ENCODE results near the gene CPSF2. TPM values are rescaled to one million over a fixed set of nuclear protein-coding genes. Genes with fewer than 3 reads are reported as not detected.

The CPSF2 gene
- total RNA-seq, 4 donors from 2014 or later: 13.0 to 39.6 (median 32.3) TPM

GRCh38 chr14:92108345-92109254 lies 13.2 kb upstream of the CPSF2 start:
- TF ChIP-seq EP300 (IDR thresholded peaks at IDR 0.05): no peak
- Histone ChIP-seq H3K36me3 (no peaks in the 10 kb centered on the region), H3K27me3 (no peaks in the 10 kb centered on the region), H3K9me3 (no peaks in the 10 kb centered on the region), H3K27ac (no peak overlapping the region), H3K4me3 (no peak overlapping the region), H3K4me1 (peaks cover 22% of the 10 kb centered on the region)
- 29% methylated on average over 11 of the region's 11 CpGs for WGBS
- no peak for DNase-seq (ENCODE audit: low spot score in 2 of 2)

- WGBS: 77% methylated on average over 5 of the region's 5 CpGs
- no peak overlapping the region for H3K4me3 ChIP-seq
- H3K4me1 ChIP-seq: peaks cover 14% of the 10 kb centered on the region
- no peak overlapping the region for H3K27ac ChIP-seq
- TF ChIP-seq CTCF (IDR thresholded peaks at IDR 0.05): no peak
- no peak for TF ChIP-seq EP300 (IDR thresholded peaks at IDR 0.05)
- TF ChIP-seq POLR2A (IDR thresholded peaks at IDR 0.05): no peak
- TF ChIP-seq POLR2AphosphoS5 (IDR thresholded peaks at IDR 0.05): no peak
- H3K27me3 ChIP-seq: no peaks in the 10 kb centered on the region
- no peaks in the 10 kb centered on the region for H3K36me3 ChIP-seq
- DNase-seq (ENCODE audit: low spot score in 2 of 2): no peak
- no peaks in the 10 kb centered on the region for H3K9me3 ChIP-seq
Observed at GRCh38 chr14:92109490-92109889, 12.3 kb upstream of the CPSF2 start.

GRCh38 chr14:92121207-92121669 lies 531 bp upstream of the CPSF2 start:
- H3K4me1 ChIP-seq: peaks cover 41% of the 10 kb centered on the region
- H3K27ac ChIP-seq: peak overlapping the region; percentile 97
- no peak for TF ChIP-seq EP300 (IDR thresholded peaks at IDR 0.05)
- no peak for TF ChIP-seq POLR2AphosphoS5 (IDR thresholded peaks at IDR 0.05)
- TF ChIP-seq CTCF (IDR thresholded peaks at IDR 0.05): no peak
- TF ChIP-seq POLR2A (IDR thresholded peaks at IDR 0.05): no peak
- H3K4me3 ChIP-seq: peak overlapping the region; percentile 99
- no peaks in the 10 kb centered on the region for H3K27me3 ChIP-seq
- WGBS: under 1% methylated on average over 36 of the region's 36 CpGs
- peak in 1 of 2 donors; percentile 84 for DNase-seq (ENCODE audit: low spot score in 2 of 2)
- peaks cover 15% of the 10 kb centered on the region for H3K36me3 ChIP-seq
- no peaks in the 10 kb centered on the region for H3K9me3 ChIP-seq

GRCh38 chr14:92122351-92122677 lies 545 bp downstream of the CPSF2 start:
- H3K9me3 ChIP-seq: no peaks in the 10 kb centered on the region
- DNase-seq (ENCODE audit: low spot score in 2 of 2): no peak
- WGBS: under 1% methylated on average over 22 of the region's 22 CpGs
- H3K4me3 ChIP-seq: peak overlapping the region; percentile 99
- peaks cover 41% of the 10 kb centered on the region for H3K4me1 ChIP-seq
- H3K27ac ChIP-seq: peak overlapping the region; percentile 97
- TF ChIP-seq EP300 (IDR thresholded peaks at IDR 0.05): no peak
- TF ChIP-seq CTCF (IDR thresholded peaks at IDR 0.05): no peak
- no peak for TF ChIP-seq POLR2A (IDR thresholded peaks at IDR 0.05)
- no peak for TF ChIP-seq POLR2AphosphoS5 (IDR thresholded peaks at IDR 0.05)
- H3K36me3 ChIP-seq: peaks cover 14% of the 10 kb centered on the region
- H3K27me3 ChIP-seq: no peaks in the 10 kb centered on the region

- TF ChIP-seq POLR2AphosphoS5 (IDR thresholded peaks at IDR 0.05): no peak
- no peak for TF ChIP-seq EP300 (IDR thresholded peaks at IDR 0.05)
- TF ChIP-seq POLR2A (IDR thresholded peaks at IDR 0.05): no peak
- TF ChIP-seq CTCF (IDR thresholded peaks at IDR 0.05): no peak
- 34% methylated on average over 9 of the region's 9 CpGs for WGBS
- no peak for DNase-seq (ENCODE audit: low spot score in 2 of 2)
- Histone ChIP-seq H3K27ac (peak overlapping the region; percentile 97), H3K36me3 (peaks cover 10% of the 10 kb centered on the region), H3K4me1 (peaks cover 41% of the 10 kb centered on the region), H3K27me3 (no peaks in the 10 kb centered on the region), H3K4me3 (peak overlapping the region; percentile 99), H3K9me3 (no peaks in the 10 kb centered on the region)
Observed at GRCh38 chr14:92122761-92123160, 992 bp downstream of the CPSF2 start.
